Mesenchymal stem cell (in vitro differentiated cells and primary cell): ENCODE measurements around the gene PCNX3.

Experiments used
- DNase-seq: peaks from one replicate; pipeline ENCODE4 v3.0.0-alpha.2; 2013
- H2AFZ ChIP-seq: one replicate; pipeline ENCODE4 v1.6.1; 2013; ENCODE audit warnings: low read depth, mild to moderate bottlenecking, control low read depth, inconsistent platforms, low read length, moderate library complexity
- H2AK5ac ChIP-seq: 2 replicates; pipeline ENCODE4 v1.6.1; 2013; ENCODE audit warnings: low read length, moderate library complexity, mild to moderate bottlenecking, inconsistent platforms; ENCODE audit not compliant: severe bottlenecking
- H2BK120ac ChIP-seq: one replicate; pipeline ENCODE4 v1.6.1; 2013; ENCODE audit warnings: low read depth, mild to moderate bottlenecking, inconsistent platforms, low read length, moderate library complexity
- H2BK12ac ChIP-seq, 2 experiments: one replicate each; pipeline ENCODE4 v1.6.1; 2013; ENCODE audit warnings: inconsistent platforms in 2 of 2, low read length in 2 of 2, mild to moderate bottlenecking in 2 of 2, moderate library complexity in 2 of 2, control low read depth in 1 of 2
- H2BK15ac ChIP-seq: one replicate; pipeline ENCODE4 v1.6.1; 2013; ENCODE audit warnings: mild to moderate bottlenecking, low read depth, inconsistent platforms; ENCODE audit not compliant: poor library complexity, severe bottlenecking
- H2BK5ac ChIP-seq: 2 replicates; pipeline ENCODE4 v1.6.1; 2013; ENCODE audit warnings: low read depth, mild to moderate bottlenecking, low read length, control low read depth, inconsistent platforms; ENCODE audit not compliant: poor library complexity, severe bottlenecking
- H3K14ac ChIP-seq, 2 experiments: one replicate each; pipeline ENCODE4 v1.6.1; 2013; ENCODE audit warnings: inconsistent platforms in 2 of 2, low read length in 2 of 2, control low read depth in 1 of 2, mild to moderate bottlenecking in 1 of 2, moderate library complexity in 1 of 2
- H3K18ac ChIP-seq, 2 experiments: one replicate each; pipeline ENCODE4 v1.6.1; 2013; ENCODE audit warnings: inconsistent platforms in 2 of 2, low read length in 2 of 2, control low read depth in 1 of 2, low read depth in 1 of 2, mild to moderate bottlenecking in 1 of 2
- H3K23ac ChIP-seq, 2 experiments: one replicate each; pipeline ENCODE4 v1.6.1; 2013; ENCODE audit warnings: inconsistent platforms in 2 of 2, low read length in 2 of 2, mild to moderate bottlenecking in 2 of 2, moderate library complexity in 2 of 2, control low read depth in 1 of 2
- H3K27ac ChIP-seq: 2 replicates; pipeline ENCODE4 v1.5.1; 2013; ENCODE audit warnings: mild to moderate bottlenecking, moderate library complexity, low read length, control low read depth, inconsistent platforms; ENCODE audit not compliant: poor library complexity, severe bottlenecking
- H3K27me3 ChIP-seq, 2 experiments: 2 replicates each; pipeline versions ENCODE4 v1.6.1 to v1.7.0; 2013; ENCODE audit warnings: low read length in 2 of 2, mild to moderate bottlenecking in 2 of 2, moderate library complexity in 2 of 2, control low read depth in 1 of 2, inconsistent platforms in 1 of 2; ENCODE audit not compliant: control insufficient read depth in 1 of 2, insufficient read depth in 1 of 2
- H3K36me3 ChIP-seq, 2 experiments: 2 replicates each; pipeline versions ENCODE4 v1.6.1 to v1.7.0; 2013; ENCODE audit warnings: low read length in 2 of 2, control low read depth in 1 of 2, inconsistent platforms in 1 of 2, low read depth in 1 of 2, mild to moderate bottlenecking in 1 of 2; ENCODE audit not compliant: insufficient read depth in 2 of 2, control insufficient read depth in 1 of 2
- H3K4ac ChIP-seq, 2 experiments: one replicate each; pipeline ENCODE4 v1.6.1; 2013; ENCODE audit warnings: inconsistent platforms in 2 of 2, low read length in 2 of 2, mild to moderate bottlenecking in 2 of 2, moderate library complexity in 2 of 2, control low read depth in 1 of 2, low read depth in 1 of 2
- H3K4me1 ChIP-seq: 2 replicates; pipeline ENCODE4 v1.6.1; 2013; ENCODE audit warnings: low read depth, low read length, control low read depth; ENCODE audit not compliant: control insufficient read depth, insufficient read depth
- H3K4me2 ChIP-seq: 2 replicates; pipeline ENCODE4 v1.6.1; 2013; ENCODE audit warnings: low read length, mild to moderate bottlenecking, inconsistent platforms; ENCODE audit not compliant: poor library complexity, severe bottlenecking
- H3K4me3 ChIP-seq, 2 experiments: 2 replicates each; pipeline versions ENCODE4 v1.5.1 to v1.7.0; 2013; ENCODE audit warnings: low read length in 2 of 2, mild to moderate bottlenecking in 2 of 2, control low read depth in 1 of 2, low read depth in 1 of 2; ENCODE audit not compliant: insufficient read depth in 1 of 2
- H3K79me1 ChIP-seq: replicated peaks from 2 replicates; pipeline ENCODE4 v1.6.1; 2013; ENCODE audit warnings: mild to moderate bottlenecking, control low read depth, low read length, inconsistent platforms; ENCODE audit not compliant: poor library complexity, severe bottlenecking
- H3K9ac ChIP-seq: 2 replicates; pipeline ENCODE4 v1.7.0; 2013; ENCODE audit warnings: mild to moderate bottlenecking, low read length, moderate library complexity
- H3K9me3 ChIP-seq: 2 replicates; pipeline ENCODE4 v1.7.0; 2013; ENCODE audit warnings: mild to moderate bottlenecking, low read length; ENCODE audit not compliant: control insufficient read depth
- H4K8ac ChIP-seq: one replicate; pipeline ENCODE4 v1.6.1; 2013; ENCODE audit warnings: inconsistent platforms, mild to moderate bottlenecking, low read length, moderate library complexity
- H4K91ac ChIP-seq: one replicate; pipeline ENCODE4 v1.6.1; 2013; ENCODE audit warnings: mild to moderate bottlenecking, low read length, inconsistent platforms
- WGBS: methylation state at CpG from one replicate; pipeline ENCODE4 v1.1.7; 2013; ENCODE audit warnings: mixed read lengths; 5-methylcytosine and 5-hydroxymethylcytosine counted together

The PCNX3 gene

GRCh38 chr11:65633390-65634108 is 18.0 kb downstream of the PCNX3 start:
- H3K79me1 ChIP-seq, result peaks cover 46% of the 10 kb centered on the region
- no peak overlapping the region for H2AK5ac ChIP-seq
- WGBS, result 91% methylated on average over 20 of the region's 20 CpGs
- H3K9me3 ChIP-seq, result no peaks in the 10 kb centered on the region
- H3K4me2 ChIP-seq, result no peak overlapping the region
- H3K14ac ChIP-seq, result no peak overlapping the region
- H4K91ac ChIP-seq, result no peak overlapping the region
- no peak overlapping the region for H2BK15ac ChIP-seq
- no peak overlapping the region for H4K8ac ChIP-seq
- no peak overlapping the region for H2BK120ac ChIP-seq
- no peak overlapping the region for H3K4ac ChIP-seq
- H2AFZ ChIP-seq, result no peak overlapping the region
- no peak overlapping the region for H2BK12ac ChIP-seq
- no peaks in the 10 kb centered on the region for H3K27me3 ChIP-seq
- no peak overlapping the region for H3K18ac ChIP-seq
- no peak overlapping the region for H3K4me3 ChIP-seq
- H3K36me3 ChIP-seq, result peaks cover 81 to 85% of the 10 kb centered on the region in 2 experiments
- H3K4me1 ChIP-seq, result peaks cover 12% of the 10 kb centered on the region
- no peak overlapping the region for H2BK5ac ChIP-seq
- no peak overlapping the region for H3K23ac ChIP-seq
- no peak overlapping the region for H3K27ac ChIP-seq
- DNase-seq, result no peak
- no peak overlapping the region for H3K9ac ChIP-seq

- Histone ChIP-seq H2AK5ac (no peak overlapping the region), H3K9me3 (no peaks in the 10 kb centered on the region), H3K4me2 (no peak overlapping the region), H2BK120ac (no peak overlapping the region), H4K91ac (no peak overlapping the region), H3K27ac (no peak overlapping the region), H3K4me3 (no peak overlapping the region), H2BK12ac (no peak overlapping the region), H2BK15ac (no peak overlapping the region), H3K18ac (no peak overlapping the region), H3K4ac (no peak overlapping the region), H3K79me1 (peaks cover 46% of the 10 kb centered on the region), H3K4me1 (peaks cover 16% of the 10 kb centered on the region), H2BK5ac (no peak overlapping the region), H3K9ac (no peak overlapping the region), H4K8ac (no peak overlapping the region), H2AFZ (no peak overlapping the region), H3K23ac (no peak overlapping the region), H3K27me3 (no peaks in the 10 kb centered on the region), H3K14ac (no peak overlapping the region), H3K36me3 (peaks cover 76 to 80% of the 10 kb centered on the region in 2 experiments)
- WGBS, result 96% methylated on average over 14 of the region's 14 CpGs
- DNase-seq, result no peak
Observed at GRCh38 chr11:65634109-65634436, 18.5 kb downstream of the PCNX3 start.

- Histone ChIP-seq H2AFZ (no peak overlapping the region), H2BK5ac (no peak overlapping the region), H3K79me1 (peaks cover 45% of the 10 kb centered on the region), H4K8ac (no peak overlapping the region), H2BK120ac (no peak overlapping the region), H3K23ac (no peak overlapping the region), H2BK12ac (no peak overlapping the region), H3K9ac (no peak overlapping the region), H2AK5ac (no peak overlapping the region), H3K4me3 (no peak overlapping the region), H4K91ac (no peak overlapping the region), H3K9me3 (no peaks in the 10 kb centered on the region), H3K36me3 (peaks cover 72 to 76% of the 10 kb centered on the region in 2 experiments), H3K4ac (no peak overlapping the region), H3K27ac (no peak overlapping the region), H3K4me2 (no peak overlapping the region), H2BK15ac (no peak overlapping the region), H3K27me3 (no peaks in the 10 kb centered on the region), H3K14ac (no peak overlapping the region), H3K18ac (no peak overlapping the region), H3K4me1 (peaks cover 16% of the 10 kb centered on the region)
- DNase-seq, result no peak
- 97% methylated on average over 11 of the region's 11 CpGs for WGBS
Observed at GRCh38 chr11:65634440-65634839, 18.9 kb downstream of the PCNX3 start.

- no peak overlapping the region for H2BK15ac ChIP-seq
Observed at GRCh38 chr11:65634905-65635731, 19.5 kb downstream of the PCNX3 start.

More at GRCh38 chr11:65634905-65635731, 19.5 kb downstream of the PCNX3 start:
- Histone ChIP-seq H3K27me3 (no peaks in the 10 kb centered on the region), H3K4ac (no peak overlapping the region), H2BK120ac (no peak overlapping the region), H3K4me3 (no peak overlapping the region), H4K8ac (no peak overlapping the region), H2AFZ (no peak overlapping the region), H3K9ac (no peak overlapping the region), H4K91ac (peak overlapping the region; percentile 46), H3K36me3 (peaks cover 65 to 76% of the 10 kb centered on the region in 2 experiments), H2BK5ac (no peak overlapping the region), H2BK12ac (no peak overlapping the region), H3K4me2 (no peak overlapping the region), H3K9me3 (no peaks in the 10 kb centered on the region), H3K14ac (no peak overlapping the region), H3K79me1 (peaks cover 42% of the 10 kb centered on the region), H3K23ac (no peak overlapping the region), H2AK5ac (no peak overlapping the region), H3K18ac (no peak overlapping the region), H3K4me1 (peaks cover 23% of the 10 kb centered on the region), H3K27ac (no peak overlapping the region)
- DNase-seq, result no peak
- WGBS, result 97% methylated on average over 46 of the region's 46 CpGs
